NCI-H2029 (cell line): Measurements from ENCODE around the gene HYI.
"Not testable (repeated sequence)": the region's sequence is repeated elsewhere in the genome, so short reads cannot be mapped to it uniquely, and the experiment has no call there.

ENCODE experiments used
- DNase-seq: peaks from one replicate; lab custom pipeline; 2025; lab: John Stamatoyannopoulos, UW

The HYI gene

GRCh38 chr1:43453442-43454269 is at the start of gene HYI:
Gene HYI (minus strand): TSS chr1:43453931. CDS start chr1:43453793, 138 bp downstream.
- peak; percentile 97 for DNase-seq

- not testable (repeated sequence) for DNase-seq
These were observed 48.1 kb upstream of the HYI start for GRCh38 chr1:43501806-43502205.

DNA sequence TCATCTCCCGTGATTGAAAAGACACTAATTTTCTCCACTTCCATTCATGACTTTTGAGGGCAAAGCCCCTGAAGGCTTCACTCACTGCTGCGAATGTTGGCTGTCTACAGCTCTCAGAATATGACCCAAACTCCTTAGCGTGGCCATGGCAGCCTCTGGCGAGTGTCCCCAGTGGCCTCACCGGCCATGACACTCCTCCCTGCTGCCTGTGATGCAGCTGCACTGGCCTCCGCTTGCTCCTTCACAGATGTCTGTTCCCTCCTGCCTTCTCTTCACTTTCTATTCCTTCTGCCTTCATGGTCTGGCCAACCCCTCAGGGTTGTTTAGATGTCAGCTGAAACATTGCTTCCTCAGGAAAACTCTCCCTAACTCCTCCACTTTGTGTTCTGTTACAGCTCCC is 46.2 kb upstream of the HYI start:
- DNase-seq = no peak

- no peak for DNase-seq
These were observed 41.5 kb upstream of the HYI start for GRCh38 chr1:43495204-43495603.

- no peak for DNase-seq
These were observed 40.1 kb upstream of the HYI start for GRCh38 chr1:43493661-43494450.

GRCh38 chr1:43492826-43493225 is 39.1 kb upstream of the HYI start:
- peak; percentile 21 for DNase-seq

DNA sequence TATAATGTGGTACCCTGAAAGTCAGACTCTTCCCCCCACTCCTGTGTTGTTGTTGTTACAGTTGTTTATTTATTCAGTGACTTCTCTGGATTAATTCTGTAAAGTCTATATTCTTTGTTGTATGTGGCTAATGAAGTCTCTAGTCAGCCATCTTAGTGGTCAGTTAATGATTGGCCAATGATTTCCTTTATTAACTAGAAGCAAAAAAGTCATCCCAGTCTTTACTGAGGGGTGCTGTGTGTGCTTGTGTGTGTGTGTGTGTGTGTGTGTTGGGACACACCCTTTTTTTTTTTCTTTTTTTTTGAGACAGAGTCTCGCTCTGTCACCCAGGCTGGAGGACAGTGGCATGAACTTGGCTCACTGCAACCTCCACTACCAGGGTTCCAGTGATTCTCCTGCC is 37.3 kb upstream of the HYI start:
- no peak for DNase-seq

DNA sequence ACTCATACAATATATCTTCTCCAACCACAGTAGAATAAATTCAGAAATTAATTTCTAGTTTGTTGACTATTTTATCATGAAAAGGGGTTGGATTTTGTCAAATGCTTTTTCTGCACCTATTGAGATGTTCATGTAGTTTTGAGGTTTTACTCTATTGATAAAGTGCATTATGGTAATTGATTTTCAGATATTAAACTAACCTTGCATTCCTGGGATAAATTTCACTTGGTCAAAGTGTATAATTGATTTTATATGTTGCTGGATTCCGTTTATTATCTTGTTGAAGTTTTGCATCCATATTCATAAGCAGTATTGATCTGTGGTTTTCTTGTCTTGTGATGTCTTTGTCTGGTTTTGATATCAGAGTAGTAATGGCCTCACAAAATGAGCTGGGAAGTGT is 34.4 kb upstream of the HYI start:
- no peak for DNase-seq

DNA sequence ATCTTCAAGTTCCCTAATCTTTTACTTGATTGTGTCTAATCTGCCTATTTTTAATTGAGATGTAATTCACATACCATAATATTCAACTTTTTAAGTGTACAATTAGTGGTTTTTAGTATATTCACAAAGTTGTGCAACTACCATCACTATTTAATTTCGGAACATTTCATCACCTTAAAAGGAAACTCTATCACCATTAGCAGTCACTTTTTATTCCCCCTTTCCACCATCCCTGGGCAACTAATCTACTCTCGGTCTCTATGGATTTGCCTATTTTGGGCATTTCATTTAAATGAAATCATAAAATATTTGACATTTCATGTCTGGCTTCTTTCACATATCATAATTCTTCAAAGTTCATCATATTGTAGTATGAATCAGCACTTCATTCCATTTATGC is 30.6 kb upstream of the HYI start:
- no peak for DNase-seq

GRCh38 chr1:43482215-43482614 is 28.5 kb upstream of the HYI start:
- DNase-seq = no peak

DNA sequence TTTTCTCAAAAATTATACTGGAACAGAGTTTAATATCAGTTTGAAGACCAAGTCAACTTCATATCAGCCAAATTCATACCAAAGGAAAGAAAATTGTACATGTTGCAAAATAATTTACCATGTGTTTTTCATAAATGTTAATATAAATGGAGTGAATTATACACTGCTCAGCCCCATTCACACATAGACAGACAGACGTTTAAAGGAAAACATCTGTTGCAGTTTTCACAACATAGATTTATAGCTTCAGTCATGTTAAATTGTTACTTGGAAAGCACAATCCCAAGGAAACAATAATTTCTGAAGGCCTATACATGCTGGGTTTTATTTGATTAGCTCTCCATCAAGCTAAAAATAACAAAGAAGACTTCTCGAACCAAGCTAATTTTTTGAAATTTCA is 27.8 kb upstream of the HYI start:
- DNase-seq = no peak

DNA sequence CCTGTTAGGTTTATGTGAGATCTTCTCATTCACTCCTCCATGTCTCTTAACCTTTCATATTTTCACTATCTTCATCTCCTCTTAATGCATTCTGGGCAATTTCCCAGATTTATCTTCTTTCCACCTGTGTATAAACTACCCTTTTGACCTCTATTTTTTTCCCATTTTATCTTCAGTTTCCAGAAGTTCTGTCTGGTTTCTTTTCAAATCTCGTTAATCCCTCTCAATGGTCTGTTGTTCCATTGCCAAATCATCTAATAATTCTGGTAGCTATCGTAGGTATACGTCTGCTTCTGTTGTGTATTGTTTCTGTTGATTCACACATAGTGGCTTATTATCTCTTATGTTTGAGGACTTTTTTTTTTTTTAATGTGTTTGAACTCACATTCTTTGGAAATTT is 25.7 kb upstream of the HYI start:
- no peak for DNase-seq

DNA sequence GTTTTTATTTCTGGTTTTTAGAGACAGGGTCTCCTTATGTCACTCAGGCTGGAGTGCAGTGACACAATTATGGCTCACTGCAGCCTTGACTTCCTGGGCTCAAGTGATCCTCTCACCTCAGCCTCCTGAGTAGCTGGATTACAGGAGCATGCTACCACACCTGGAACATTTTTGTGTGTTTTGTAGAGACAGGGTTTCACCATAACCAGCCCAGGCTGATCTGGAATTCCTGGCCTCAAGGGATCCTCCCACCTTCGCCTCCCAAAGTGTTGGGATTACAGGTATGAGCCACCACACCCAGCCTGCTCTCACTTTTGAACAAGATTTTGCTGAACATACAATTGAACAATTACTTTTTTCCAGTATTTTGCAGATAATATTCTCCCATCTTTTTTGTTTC is 24.0 kb upstream of the HYI start:
- no peak for DNase-seq

GRCh38 chr1:43475611-43476401 is 22.1 kb upstream of the HYI start:
- not testable (repeated sequence) for DNase-seq

- DNase-seq = no peak
These were observed 19.7 kb upstream of the HYI start for GRCh38 chr1:43473463-43473862.

GRCh38 chr1:43472463-43473151 is 18.9 kb upstream of the HYI start:
- not testable (repeated sequence) for DNase-seq

DNA sequence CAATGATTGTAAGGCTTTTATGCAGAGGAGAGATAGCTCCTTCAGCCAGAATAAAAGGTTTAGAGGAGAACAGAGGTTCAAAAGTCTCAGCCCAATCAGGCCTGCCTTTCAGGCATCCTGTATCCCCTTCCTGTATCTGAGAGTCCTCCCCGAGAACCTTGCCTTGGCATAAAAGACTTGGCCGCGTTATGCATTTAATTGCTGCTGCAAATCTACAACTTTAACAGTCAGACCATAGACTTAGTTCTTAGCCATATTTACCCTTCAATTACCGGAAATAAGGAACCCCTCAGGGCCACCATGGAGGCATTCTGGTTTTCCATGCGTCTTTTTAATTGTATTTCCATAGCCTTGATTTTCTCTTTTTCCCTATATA is 18.3 kb upstream of the HYI start:
- DNase-seq = no peak

GRCh38 chr1:43469932-43470331 is 16.2 kb upstream of the HYI start:
- no peak for DNase-seq

DNA sequence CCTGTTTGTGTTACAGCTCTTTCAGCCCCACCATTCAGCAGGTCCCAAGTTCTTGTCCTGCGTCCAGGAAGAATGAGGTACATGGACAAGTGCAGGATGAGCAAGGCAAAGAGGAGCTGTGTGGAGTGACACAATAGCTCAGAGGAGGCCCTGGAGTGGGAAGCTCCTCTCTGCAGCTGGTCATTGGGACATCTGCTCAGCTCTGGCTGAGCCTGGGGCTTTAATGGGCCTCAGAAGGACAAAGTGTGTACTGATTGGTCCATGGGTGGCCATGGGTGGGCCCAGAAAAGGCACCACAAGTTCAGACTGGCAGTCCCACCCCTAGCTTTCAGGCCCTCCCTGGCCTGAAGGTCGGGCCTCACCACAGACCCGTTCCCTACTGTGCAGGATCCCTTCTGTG is 14.7 kb upstream of the HYI start:
- no peak for DNase-seq

DNA sequence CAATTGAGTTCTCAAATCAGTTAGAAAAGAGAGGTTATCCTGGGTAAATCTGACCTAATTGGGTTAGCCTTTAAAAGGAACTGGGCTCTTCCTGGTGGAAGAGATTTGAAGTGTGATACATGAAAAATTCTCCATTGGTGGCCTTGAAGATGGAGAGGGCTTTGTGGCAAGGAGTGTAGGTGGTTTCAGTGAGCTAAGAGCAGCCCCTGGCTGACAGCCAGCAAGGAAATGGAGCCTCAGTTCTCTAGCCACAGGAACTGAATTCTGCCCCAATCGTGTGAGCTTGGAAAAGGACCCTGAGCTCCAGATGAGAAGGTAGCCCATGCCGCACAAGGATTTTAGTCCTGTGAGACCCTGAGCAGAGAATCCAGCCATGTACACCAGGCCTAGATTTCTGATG is 12.7 kb upstream of the HYI start:
- peak; percentile 75 for DNase-seq

GRCh38 chr1:43465505-43466067 is 11.9 kb upstream of the HYI start:
- DNase-seq = no peak
